Inferior parietal cortex (tissue), 1 donor: ENCODE measurements around the gene WDR53.
"Not testable (repeated sequence)": the region's sequence is repeated elsewhere in the genome, so short reads cannot be mapped to it uniquely, and the experiment has no call there.

Experiments used
- DNase-seq: peaks from one replicate; pipeline ENCODE4 v3.0.0-alpha.2; 2016; ENCODE audit errors: extremely low spot score

The WDR53 gene

DNA sequence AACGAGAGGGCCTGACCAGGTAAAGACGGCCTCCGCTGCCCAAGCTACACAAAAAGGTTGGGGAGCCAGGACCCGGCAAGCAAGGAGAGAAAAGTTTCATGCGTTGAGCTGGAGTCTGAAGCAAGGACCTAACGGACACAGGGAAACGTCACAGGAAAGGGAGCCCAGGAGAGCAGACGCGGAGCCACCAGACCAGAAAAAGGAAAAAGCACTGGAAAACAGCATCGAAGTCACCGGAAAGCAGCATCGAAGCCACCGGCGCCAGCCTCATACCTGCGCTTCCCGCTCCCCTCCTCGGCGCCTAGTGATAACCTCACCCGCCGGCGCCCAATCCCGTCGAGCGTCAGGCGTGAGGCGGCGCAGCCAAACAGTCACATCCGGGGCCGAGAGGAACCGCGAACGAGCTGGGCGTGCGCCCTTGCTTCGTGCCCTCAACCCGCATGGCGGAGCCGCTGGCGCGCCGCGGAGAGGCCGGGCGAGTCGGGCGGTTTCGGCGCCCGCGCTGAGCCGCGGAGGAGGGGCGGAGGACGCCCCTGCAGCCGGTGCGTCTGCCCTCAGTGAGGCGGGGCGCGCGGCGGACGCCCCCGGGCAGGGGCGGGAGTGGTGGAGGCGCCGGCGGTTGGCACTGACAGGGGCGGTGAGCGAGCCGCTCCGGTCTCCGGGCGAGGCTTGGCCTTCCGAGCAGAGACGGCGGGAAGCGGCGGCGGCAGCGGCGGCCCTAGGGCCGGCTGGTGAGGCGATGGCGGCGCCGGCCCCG is at the start of gene WDR53, which contains the start of gene FBXO45:
Gene WDR53, minus strand, starts transcription at position 309 of the 757 bp plus-strand sequence. CDS start 7,079 bp downstream, outside the sequence.
Gene FBXO45, plus strand, starts transcription at position 415 of the 757 bp plus-strand sequence. Its CDS starts 325 bp downstream, at position 740.
- peak; percentile 97 for DNase-seq

DNA sequence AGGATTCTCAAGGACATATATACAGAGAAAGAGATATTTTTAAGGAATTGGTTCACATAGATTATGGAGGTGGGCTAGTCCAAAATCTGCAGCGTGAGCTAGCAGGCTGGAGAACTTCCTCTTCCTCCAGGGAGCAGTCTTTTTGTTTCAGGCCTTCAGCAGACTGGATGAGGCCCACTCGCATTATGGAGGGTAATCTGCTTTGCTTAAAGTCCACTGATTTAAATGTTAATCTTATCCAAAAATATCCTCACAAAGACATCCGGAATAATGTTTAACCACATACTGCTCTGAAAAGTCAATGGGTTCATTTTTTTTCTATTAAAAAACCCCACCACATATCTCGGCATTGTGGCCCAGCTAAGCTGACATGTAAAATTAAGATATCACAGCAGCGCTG is 48.9 kb upstream of the WDR53 start:
- no peak for DNase-seq

DNA sequence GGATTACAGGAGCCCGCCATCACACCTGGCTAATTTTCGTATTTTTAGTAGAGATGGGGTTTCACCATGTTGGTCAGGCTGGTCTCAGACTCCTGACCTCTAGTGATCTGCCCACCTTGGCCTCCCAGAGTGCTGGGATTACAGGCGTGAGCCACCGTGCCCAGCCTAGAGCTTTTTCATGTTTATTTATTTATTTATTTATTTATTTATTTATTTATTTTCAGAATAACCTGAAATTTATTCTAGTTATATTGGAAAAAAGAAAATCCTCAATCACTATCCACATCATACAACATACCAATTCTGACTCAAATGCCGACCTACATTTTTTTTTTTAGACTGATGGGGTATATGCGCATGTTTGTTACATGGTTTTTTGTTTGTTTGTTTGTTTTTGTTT is 46.9 kb upstream of the WDR53 start:
- DNase-seq: not testable (repeated sequence)

DNA sequence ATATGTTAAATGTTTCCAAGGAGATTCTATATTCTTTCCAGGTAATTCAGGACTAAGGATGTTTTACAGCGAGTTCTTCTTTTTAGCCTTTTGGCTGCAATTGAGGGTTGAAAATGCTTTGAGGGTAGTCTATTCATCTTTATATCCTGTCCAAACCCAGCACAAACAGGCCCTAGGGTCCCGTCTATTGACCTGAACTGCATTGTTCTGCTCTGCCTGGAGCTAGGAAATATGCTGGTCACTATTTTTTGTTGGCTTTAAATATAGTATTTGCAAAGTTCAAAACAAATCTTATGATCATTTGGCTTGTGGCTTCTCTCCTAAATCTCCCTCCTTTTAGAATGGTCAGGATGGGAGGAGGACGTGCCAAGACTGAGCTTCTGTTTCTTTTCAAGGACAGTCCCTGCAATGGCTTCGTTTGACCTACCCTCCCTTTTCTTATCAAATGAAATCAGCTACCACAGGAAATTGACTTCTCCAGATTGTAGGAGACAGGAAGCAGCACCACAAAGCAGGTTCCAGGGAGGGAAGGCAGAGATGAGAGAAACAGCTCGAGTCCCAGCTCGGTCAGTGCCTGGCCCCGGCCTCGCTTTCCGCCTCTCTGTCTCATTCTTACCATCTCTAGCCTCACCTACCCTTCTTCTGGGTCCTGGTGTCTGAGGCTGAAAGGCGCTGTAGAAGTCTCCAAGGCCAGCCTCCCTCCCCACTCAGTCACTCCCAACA is 43.6 kb upstream of the WDR53 start:
- DNase-seq: no peak

DNA sequence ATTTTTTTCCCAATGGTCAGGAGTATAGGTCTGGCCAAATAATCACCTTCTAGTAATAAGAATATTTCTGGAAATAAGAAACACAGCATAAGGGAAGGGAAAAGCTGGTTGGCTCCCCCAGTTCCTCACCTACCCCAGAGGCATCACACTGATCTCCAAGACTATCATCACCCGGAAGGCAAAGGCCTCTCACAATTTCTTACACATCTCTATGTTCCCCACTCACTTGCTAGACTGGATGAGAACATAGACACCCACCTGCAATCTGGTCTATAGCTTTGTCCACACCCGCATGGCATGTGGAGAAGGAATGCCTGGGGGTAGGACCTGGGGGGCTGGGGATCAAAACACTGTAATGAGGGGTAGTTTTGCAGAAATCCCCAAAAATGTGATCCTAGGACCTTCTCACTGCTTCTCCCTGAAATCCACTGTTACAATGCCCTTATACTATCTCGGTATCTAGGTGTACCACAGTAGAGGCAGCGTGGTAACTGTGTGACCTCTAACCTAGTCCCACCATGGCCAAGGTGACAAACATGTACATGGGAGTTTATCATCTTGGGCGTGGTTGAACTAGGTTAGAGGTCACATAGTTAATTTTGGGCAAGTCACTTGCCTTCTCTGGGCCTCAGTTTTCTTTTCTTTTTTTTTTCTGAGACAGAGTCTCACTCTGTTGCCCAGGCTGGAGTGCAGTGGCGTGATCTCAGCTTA is 41.6 kb upstream of the WDR53 start:
- no peak for DNase-seq

DNA sequence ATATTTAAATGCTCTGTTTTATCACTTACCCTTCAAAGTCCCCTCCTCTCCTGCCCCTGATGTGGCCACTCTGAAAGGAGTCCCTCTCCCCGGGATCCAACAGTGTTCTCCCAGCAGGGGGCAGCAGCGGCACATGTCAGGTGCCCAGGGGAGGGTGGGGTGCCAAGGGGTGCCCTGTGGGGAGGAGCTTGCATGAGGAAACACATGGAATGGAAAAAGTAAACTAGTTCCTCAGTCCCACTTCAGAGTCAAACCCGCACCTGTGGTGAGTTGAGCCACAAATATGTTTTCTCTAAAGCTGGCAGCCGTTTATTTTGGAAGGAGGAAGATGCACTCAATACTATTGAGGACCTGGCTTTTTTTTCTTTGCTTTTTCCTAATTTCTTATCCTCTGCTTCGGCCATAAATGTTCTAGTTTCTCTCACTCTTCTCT is 41.0 kb upstream of the WDR53 start:
- DNase-seq: peak; percentile 82

DNA sequence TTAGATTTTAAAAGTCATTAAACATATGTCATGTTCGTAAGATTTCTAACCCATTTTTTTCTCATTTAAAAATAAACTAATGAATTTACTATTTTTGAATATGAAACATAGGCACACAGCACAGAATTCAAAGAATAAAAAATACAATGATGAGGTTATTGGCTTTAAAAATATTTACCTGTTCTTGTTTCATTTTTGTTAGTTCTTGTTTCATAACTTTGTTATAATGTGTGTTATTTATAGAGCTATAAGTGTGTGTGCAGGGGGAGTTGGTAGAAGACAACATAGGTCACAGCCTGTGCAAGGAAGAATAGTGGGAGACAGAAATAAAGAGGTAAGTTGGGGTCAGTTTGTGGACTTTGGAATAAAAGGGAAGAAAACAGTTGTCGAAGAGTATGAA is 40.3 kb upstream of the WDR53 start:
- DNase-seq: no peak

DNA sequence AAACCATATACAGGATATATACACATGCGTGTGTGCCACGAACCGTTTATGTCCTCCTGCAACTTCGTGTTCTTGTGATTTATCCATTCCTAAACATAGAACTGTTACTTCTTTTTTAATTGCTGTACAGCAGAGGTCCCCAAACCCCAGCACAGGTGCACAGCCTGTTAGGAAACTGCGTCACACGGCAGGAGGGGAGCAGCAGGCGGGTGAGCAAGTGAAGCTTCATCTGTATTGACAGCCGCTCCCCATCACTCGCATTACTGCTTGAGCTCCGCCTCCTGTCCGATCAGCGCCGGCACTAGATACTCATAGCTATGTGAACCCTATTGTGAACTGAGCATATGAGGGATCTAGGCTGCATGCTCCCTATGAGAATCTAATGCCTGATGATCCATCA is 36.2 kb upstream of the WDR53 start:
- DNase-seq: no peak

DNA sequence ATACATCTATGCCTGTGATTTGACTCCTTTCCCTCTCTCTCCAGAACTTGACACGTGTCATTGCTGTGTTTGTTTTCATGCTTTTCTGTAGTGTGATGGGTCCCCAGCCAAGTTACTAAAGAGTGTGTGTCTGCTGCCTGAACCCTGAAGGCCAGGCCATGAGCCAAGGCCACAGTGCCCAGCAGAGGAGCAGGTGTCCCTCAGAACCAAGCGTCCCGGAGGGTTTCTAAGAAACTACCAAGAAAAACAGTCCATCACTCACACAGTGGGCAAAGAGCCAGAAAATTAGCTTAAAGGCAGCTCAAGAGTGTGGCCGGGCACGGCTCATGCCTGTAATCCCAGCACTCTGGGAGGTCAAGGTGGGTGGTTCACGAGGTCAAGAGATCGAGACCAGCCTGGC is 35.3 kb upstream of the WDR53 start:
- no peak for DNase-seq

DNA sequence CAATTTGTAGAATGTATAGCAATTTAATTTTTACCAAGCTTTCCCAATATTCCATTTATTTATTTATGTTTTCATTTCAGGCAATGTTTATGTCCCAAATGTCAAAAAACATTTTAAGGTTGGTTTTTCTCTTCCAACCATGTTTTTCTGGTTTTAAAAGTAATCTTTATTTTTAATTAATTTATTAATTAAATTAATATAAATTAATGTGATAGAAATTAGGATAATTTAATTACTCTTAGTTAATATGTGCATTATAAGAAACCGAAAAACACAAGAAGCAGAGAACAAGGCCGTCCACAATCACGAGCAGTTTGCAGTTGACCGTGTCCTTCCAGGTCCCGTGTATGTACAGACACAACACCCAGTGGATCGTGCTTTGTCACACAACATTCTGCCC is 34.3 kb upstream of the WDR53 start:
- no peak for DNase-seq

DNA sequence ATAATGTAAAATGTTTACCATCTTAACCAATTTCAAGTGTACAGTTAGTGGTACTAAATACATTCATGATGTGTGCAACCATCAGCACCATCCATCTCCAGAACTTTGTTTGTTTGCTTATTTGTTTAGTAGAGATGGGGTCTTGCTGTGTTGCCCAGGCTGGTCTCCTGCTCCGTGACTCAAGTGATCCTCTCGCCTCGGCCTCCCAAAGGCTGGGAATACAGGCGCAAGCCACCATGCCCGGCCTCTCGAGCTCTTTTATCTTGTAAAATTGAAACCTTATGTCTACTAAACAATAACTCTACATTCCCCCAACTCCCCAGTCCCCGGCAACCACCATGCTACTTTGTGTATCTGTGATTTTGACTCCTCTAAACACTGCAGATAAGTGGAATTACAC is 32.0 kb upstream of the WDR53 start:
- no peak for DNase-seq

DNA sequence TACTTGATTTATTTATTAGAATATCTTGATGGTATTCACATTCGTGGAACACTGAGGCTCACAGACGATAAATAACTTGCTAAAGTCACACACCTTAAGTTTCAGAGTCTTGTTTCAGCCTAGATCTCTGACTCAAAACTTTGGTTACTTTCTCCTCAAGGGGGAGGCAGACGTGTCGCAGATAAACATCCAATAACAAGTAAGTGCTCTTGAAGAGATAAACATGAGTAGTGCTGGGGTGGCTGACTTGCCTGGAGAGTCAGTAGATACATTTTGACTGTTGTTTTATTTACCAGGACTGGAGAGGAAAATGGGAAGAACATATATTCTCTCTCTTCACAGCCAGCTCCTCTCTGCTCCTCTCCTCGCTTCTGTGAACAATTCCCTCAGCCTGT is 31.4 kb upstream of the WDR53 start:
- no peak for DNase-seq

DNA sequence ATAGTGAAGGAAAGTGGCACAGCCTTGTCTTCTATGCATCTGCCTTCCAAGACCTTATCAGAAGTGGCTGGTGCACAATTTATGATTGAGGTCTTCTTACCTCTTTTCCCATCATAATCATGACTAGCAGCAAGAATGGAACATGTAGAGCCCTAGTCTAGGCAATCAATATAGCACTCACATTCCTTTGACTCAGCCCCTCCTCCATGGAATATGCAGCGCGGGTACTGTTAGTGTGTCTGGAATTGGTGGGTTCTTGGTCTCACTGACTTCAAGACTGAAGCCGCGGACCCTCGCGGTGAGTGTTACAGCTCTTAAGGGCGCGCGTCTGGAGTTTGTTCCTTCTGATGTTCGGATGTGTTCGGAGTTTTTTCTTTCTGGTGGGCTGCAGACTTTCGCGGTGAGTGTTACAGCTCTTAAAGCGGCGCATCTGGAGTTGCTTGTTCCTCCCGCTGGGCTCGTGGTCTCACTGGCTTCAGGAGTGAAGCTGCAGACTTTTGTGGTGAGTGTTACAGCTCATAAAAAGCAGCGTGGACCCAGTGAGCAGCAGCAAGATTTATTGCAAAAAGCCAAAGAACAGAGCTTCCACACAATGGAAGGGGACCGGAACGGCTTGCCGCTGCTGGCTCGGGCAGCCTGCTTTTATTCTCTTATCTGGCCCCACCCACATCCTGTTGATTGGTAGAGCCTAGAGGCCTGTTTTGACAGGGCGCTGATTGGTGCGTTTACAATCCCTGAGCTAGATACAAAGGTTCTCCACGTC is 29.8 kb upstream of the WDR53 start:
- not testable (repeated sequence) for DNase-seq

DNA sequence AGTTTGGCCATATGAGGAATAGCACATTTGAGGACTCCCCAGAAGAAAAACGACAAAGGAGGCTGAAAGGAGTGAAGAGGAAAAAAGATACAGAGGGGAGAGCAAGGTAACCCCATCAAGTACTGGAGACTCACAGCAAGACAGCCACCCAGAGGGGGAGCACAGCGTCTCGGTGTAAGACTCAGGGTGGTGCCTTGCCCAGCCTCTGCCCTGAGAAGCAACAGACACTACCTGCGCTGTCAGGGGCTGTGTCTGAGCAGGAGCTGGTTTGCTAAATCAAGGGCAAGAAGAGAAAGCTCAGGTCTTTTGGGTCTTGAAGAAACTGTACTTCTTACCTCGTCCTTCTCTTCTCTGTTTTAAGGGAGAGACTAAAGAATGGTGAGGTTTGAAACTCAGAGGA is 28.0 kb upstream of the WDR53 start:
- DNase-seq: no peak

DNA sequence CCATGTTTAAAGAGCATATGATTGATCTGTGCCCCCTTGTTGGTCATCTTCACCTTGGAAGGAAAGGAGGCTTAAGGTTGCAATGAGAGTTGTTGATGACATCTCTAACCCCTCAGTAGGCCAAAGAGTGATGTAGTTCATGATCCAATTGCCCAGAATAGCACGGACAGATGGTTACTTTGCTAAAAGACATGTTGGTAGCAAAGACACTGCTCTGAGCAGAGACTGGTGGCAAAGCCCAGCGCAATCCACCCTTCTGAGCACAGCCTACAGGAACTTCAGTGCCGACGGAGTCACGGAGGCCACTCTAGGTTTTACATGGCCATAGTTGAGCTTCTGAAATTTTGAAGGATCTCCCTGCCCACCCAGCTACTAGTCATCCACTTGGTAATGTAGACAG is 21.9 kb upstream of the WDR53 start:
- DNase-seq: no peak

DNA sequence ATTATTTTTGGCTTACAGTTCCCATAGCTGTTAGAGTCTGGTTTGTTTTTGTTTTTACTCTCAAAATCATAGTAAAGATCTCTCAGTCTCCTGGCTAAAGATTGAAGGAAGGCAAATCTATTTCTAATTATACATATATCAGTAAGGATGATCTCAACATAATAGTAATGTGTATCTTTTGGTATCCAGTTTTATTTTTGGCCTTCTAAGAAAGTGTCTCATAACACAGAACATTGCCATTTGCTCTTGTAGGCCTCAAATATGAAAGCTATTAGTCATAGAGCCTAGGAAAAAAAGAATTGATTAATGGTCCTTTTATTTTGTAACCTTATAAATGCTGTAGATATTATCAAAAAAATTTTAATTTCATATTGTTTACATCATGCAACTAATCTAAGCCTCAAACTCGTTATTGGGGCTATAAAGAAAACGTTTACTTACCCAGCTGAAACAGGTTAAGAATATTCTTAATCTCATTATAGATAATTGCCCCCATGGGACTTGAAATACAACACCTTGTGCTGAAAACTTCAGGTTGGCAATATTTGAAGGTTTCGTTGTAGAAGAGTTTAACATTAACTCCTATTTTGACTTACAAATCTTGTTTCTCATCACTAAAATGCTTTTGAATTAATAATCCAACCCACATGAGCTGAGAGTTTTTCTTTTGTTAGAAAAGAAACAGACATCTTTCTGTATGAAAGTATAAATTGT is 16.8 kb upstream of the WDR53 start:
- no peak for DNase-seq

DNA sequence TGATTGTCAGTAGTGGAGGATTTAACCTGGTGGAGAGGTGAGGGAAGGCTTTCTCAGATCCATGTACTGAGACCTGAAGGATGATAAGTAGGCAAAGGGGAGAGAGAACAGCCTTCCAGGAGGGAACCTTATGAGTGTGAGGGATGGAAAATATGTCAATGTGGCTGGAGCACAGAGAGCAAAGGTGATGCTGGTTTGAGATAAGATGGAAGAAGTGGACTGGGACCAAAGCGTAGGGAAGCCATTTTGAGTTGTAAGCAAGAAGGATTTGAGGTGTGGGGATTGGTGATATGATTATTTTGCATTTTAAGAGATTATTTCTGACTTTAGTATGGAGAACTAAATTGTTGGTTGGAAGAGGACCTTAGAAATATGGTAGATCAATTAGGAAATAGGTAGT is 4.0 kb upstream of the WDR53 start:
- DNase-seq: no peak

DNA sequence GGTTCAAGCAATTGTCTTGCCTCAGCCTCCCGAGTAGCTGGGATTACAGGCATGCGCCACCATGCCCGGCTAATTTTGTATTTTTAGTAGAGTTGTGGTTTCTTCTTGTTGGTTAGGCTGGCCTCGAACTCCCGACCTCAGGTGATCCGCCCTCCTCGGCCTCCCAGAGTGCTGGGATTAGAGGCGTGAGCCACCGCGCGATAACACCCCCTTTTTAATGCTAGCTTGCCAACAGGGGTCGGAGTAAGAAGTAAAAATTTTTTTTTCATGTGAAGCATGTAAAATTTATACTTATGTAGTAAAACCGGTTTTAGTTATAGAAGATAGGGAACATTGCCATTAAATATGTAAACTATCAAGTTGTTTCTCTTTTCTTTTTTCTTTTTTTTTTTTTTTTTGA is 2.0 kb upstream of the WDR53 start:
- DNase-seq: not testable (repeated sequence)

DNA sequence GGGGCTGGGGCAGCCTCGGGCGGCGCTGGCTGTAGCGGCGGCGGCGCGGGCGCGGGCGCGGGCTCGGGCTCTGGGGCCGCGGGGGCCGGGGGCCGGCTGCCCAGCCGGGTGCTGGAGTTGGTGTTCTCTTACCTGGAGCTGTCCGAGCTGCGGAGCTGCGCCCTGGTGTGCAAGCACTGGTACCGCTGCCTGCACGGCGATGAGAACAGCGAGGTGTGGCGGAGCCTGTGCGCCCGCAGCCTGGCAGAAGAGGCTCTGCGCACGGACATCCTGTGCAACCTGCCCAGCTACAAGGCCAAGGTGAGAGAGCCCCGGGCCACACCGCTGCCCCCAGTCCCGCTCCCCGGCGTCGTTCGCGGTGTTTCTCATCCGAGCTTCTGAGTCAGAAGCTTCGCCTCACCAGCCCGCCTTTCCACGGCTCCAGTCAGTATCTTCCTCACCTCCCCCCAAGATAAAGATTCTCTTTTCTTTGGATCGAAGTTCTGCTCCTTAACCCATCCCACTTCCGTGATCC is 706 bp upstream of the WDR53 start:
- DNase-seq: no peak

DNA sequence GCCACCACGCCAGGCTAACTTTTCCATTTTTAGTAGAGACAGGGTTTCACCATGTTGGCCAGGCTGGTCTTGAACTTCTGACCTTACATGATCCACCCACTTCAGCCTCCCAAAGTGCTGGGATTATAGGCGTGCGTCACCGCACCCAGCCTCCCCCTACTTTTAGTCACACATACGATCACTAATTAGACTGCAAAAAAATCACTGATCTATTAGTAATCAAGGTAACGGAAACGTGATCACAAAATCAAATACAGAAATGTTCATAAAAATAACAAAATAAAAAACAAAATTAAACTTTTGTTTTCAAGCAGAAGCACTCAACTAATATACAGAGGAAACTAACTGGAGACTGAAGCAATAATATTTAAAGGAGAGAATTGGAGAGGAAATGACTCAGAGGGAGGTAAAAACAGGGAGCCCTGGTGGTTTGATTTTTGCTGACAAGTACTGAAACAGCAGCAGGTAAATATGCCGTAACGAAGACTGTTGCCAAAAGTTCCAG is 4.6 kb downstream of the WDR53 start:
- DNase-seq: no peak

DNA sequence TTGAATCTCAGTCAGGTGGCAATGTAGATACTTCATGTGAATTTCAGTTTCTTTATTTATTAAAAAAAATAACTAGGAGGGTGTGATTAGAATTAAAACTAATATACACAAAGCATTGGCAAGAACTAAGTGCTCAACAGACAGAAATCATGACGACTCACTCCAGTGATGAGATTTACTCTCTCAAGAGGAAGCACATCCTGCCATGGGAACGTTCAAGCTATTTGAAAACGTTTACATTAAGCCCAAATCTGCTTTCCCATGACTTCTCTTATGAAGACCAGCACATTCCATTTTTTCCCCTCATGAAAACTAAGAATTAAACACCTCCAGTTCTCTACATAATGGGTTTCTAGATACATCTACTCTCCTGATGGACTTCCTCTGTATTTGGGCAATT is 8.5 kb downstream of the WDR53 start:
- no peak for DNase-seq
